H1 (cell line): ENCODE results near the gene GIGYF2. TPM values are rescaled to one million over a fixed set of nuclear protein-coding genes. Genes with fewer than 3 reads are reported as not detected.

Source experiments
- CTCF ChIA-PET: fragments of 300-600 bp; sonication (Branson Sonifier 250); formaldehyde crosslinking; loops from one replicate; lab custom pipeline; 2021; ENCODE audit not compliant: partially characterized antibody; lab: Charles Lee
- POLR2A ChIA-PET: fragments of 300-600 bp; sonication (Branson Sonifier 250); formaldehyde crosslinking; loops from one replicate; lab custom pipeline; 2021; ENCODE audit warnings: inconsistent platforms; ENCODE audit not compliant: partially characterized antibody; lab: Charles Lee
- DNase-seq, 2 experiments: peaks; one replicate each; pipeline versions ENCODE4 v3.0.0 to v3.0.0-alpha.2; 2010 to 2022; ENCODE audit warnings: low spot score in 2 of 2, low read depth in 1 of 2, mixed read lengths in 1 of 2
- FAIRE-seq: peaks from 2 replicates; lab custom pipeline; 2011; peaks lifted over from hg19 to GRCh38; lab: Jason Lieb, UNC
- H2AFZ ChIP-seq: 2 replicates; pipeline ENCODE4 v1.8.1; 2012; ENCODE audit warnings: low read length, inconsistent platforms
- H2AK5ac ChIP-seq: 2 replicates; pipeline ENCODE4 v1.6.1; 2013; ENCODE audit warnings: low read depth, low read length
- H2BK120ac ChIP-seq: replicated peaks from 2 replicates; pipeline ENCODE3; 2013; ENCODE audit warnings: low read depth, low read length, inconsistent platforms
- H2BK12ac ChIP-seq: 2 replicates; pipeline ENCODE4 v1.6.1; 2013; ENCODE audit warnings: low read depth, low read length
- H2BK15ac ChIP-seq: 2 replicates; pipeline ENCODE4 v1.6.1; 2013; ENCODE audit warnings: low read length
- H2BK20ac ChIP-seq: 2 replicates; pipeline ENCODE4 v1.6.1; 2013; ENCODE audit warnings: low read length
- H2BK5ac ChIP-seq: 2 replicates; pipeline ENCODE4 v1.6.1; 2013; ENCODE audit warnings: low read depth, low read length
- H3K14ac ChIP-seq: 2 replicates; pipeline ENCODE4 v1.6.1; 2013; ENCODE audit warnings: inconsistent platforms; ENCODE audit not compliant: insufficient read length
- H3K18ac ChIP-seq: 2 replicates; pipeline ENCODE4 v1.6.1; 2013; ENCODE audit warnings: low read length; ENCODE audit errors: extremely low read depth
- H3K23ac ChIP-seq: 2 replicates; pipeline ENCODE4 v1.6.1; 2013; ENCODE audit warnings: inconsistent platforms; ENCODE audit not compliant: insufficient read length
- H3K23me2 ChIP-seq: 2 replicates; pipeline ENCODE4 v1.6.1; 2013; ENCODE audit warnings: low read depth, low read length
- H3K27ac ChIP-seq: 2 replicates; pipeline ENCODE4 v1.6.1; 2011; ENCODE audit warnings: low read depth, low read length, inconsistent platforms
- H3K27me3 ChIP-seq, 4 experiments: replicated peaks in 1 of 4; 1 replicate in 1 of 4; 2 replicates in 3 of 4; pipeline versions ENCODE4 v1.6.1 to v1.8.1; 2011 to 2013; ENCODE audit warnings: low read length in 3 of 4, mild to moderate bottlenecking in 3 of 4, inconsistent platforms in 2 of 4, mixed read lengths in 2 of 4, moderate library complexity in 1 of 4; ENCODE audit not compliant: control insufficient read depth in 3 of 4, insufficient read depth in 3 of 4; ENCODE audit errors: extremely low read depth in 1 of 4
- H3K36me3 ChIP-seq, 4 experiments: 2 replicates each; pipeline versions ENCODE4 v1.6.1 to v1.8.1; 2011 to 2013; ENCODE audit warnings: mild to moderate bottlenecking in 4 of 4, low read length in 3 of 4, moderate library complexity in 2 of 4, control low read depth in 1 of 4, inconsistent platforms in 1 of 4; ENCODE audit not compliant: insufficient read depth in 4 of 4, control insufficient read depth in 2 of 4
- H3K4ac ChIP-seq: replicated peaks from 2 replicates; pipeline ENCODE3; 2013; ENCODE audit warnings: low read length, low read depth, mixed read lengths, inconsistent platforms; ENCODE audit not compliant: insufficient read length
- H3K4me1 ChIP-seq, 4 experiments: replicated peaks in 1 of 4; 1 replicate in 1 of 4; 2 replicates in 3 of 4; pipeline versions ENCODE4 v1.6.1 to v1.8.1; 2011 to 2013; ENCODE audit warnings: low read length in 3 of 4, inconsistent platforms in 2 of 4, mixed read lengths in 1 of 4; ENCODE audit not compliant: insufficient read depth in 4 of 4, control insufficient read depth in 3 of 4
- H3K4me2 ChIP-seq, 2 experiments: 2 replicates each; pipeline versions ENCODE4 v1.6.1 to v1.8.1; 2011 to 2013; ENCODE audit warnings: low read depth in 2 of 2, low read length in 2 of 2, control low read depth in 1 of 2, inconsistent platforms in 1 of 2, mild to moderate bottlenecking in 1 of 2; ENCODE audit not compliant: insufficient read depth in 1 of 2
- H3K4me3 ChIP-seq, 4 experiments: fragments of 200-600, 300-600 bp in 1 of 4; sonication (generic), shearing (Covaris generic), sonication (Bioruptor Twin) in 1 of 4; 2 replicates each; pipeline versions ENCODE4 v1.5.1 to v1.8.1; 2011 to 2016; ENCODE audit warnings: low read length in 4 of 4, low read depth in 3 of 4, control low read depth in 2 of 4, inconsistent platforms in 2 of 4, mild to moderate bottlenecking in 2 of 4, mixed read lengths in 1 of 4, moderate library complexity in 1 of 4; ENCODE audit not compliant: insufficient read depth in 2 of 4; ENCODE audit errors: extremely low read depth in 1 of 4
- H3K56ac ChIP-seq: replicated peaks from 2 replicates; pipeline ENCODE3; 2013; ENCODE audit warnings: low read depth, mild to moderate bottlenecking, mixed read lengths, low read length, inconsistent platforms; ENCODE audit not compliant: insufficient read length
- H3K79me1 ChIP-seq: 2 replicates; pipeline ENCODE4 v1.6.1; 2013; ENCODE audit warnings: low read depth, low read length, control low read depth
- H3K79me2 ChIP-seq, 2 experiments: 2 replicates each; pipeline versions ENCODE4 v1.6.1 to v1.8.1; 2012 to 2013; ENCODE audit warnings: low read length in 2 of 2, mild to moderate bottlenecking in 2 of 2, inconsistent platforms in 1 of 2; ENCODE audit not compliant: insufficient read depth in 2 of 2, control insufficient read depth in 1 of 2
- H3K9ac ChIP-seq, 4 experiments: replicated peaks in 1 of 4; 1 replicate in 1 of 4; 2 replicates in 3 of 4; pipeline versions ENCODE4 v1.6.1 to v1.8.1; 2011 to 2013; ENCODE audit warnings: low read depth in 3 of 4, low read length in 3 of 4, control low read depth in 2 of 4, mild to moderate bottlenecking in 2 of 4, moderate library complexity in 2 of 4, inconsistent platforms in 1 of 4; ENCODE audit errors: extremely low read depth in 1 of 4
- H3K9me3 ChIP-seq, 2 experiments: 2 replicates each; pipeline versions ENCODE4 v1.6.1 to v1.8.1; 2012 to 2013; ENCODE audit warnings: mild to moderate bottlenecking in 2 of 2, moderate library complexity in 2 of 2, control low read depth in 1 of 2, inconsistent platforms in 1 of 2, low read depth in 1 of 2, low read length in 1 of 2, mixed read lengths in 1 of 2; ENCODE audit not compliant: insufficient read depth in 2 of 2
- H4K20me1 ChIP-seq, 2 experiments: replicated peaks in 1 of 2; 2 replicates each; pipeline versions ENCODE3 to v1.8.1; 2011 to 2013; ENCODE audit warnings: inconsistent platforms in 2 of 2, low read length in 2 of 2, mild to moderate bottlenecking in 1 of 2; ENCODE audit not compliant: insufficient read depth in 2 of 2, control insufficient read depth in 1 of 2
- H4K5ac ChIP-seq: 2 replicates; pipeline ENCODE4 v1.6.1; 2013; ENCODE audit warnings: low read length, low read depth, mixed read lengths, inconsistent platforms; ENCODE audit not compliant: insufficient read length
- H4K8ac ChIP-seq: 2 replicates; pipeline ENCODE4 v1.8.0; 2013; ENCODE audit warnings: mild to moderate bottlenecking, moderate library complexity, low read length, inconsistent platforms; ENCODE audit not compliant: insufficient read depth; ENCODE audit errors: extremely low read depth
- H4K91ac ChIP-seq: replicated peaks from 2 replicates; pipeline ENCODE3; 2013; ENCODE audit warnings: low read length, mixed read lengths, inconsistent platforms; ENCODE audit not compliant: insufficient read length
- ASH2L ChIP-seq: fragments of 200-600, 300-600 bp; sonication (generic); IDR thresholded peaks from one replicate; pipeline ENCODE4 v1.7.1; 2017; ENCODE audit warnings: low read length
- CBX8 ChIP-seq: fragments of 300-800, 300-1000 bp; sonication (generic); IDR thresholded peaks from 2 replicates; pipeline ENCODE4 v1.7.1; 2016; ENCODE audit warnings: low read depth, low read length, borderline replicate concordance
- CEBPB ChIP-seq: IDR thresholded peaks from 2 replicates; pipeline ENCODE4 v1.6.1; 2012; ENCODE audit warnings: low read depth, low read length
- CHD1 ChIP-seq: IDR thresholded peaks from 2 replicates; pipeline ENCODE4 v1.6.1; 2012; ENCODE audit warnings: low read depth, low read length, improper control_type of control experiment
- CREB1 ChIP-seq: IDR thresholded peaks from 2 replicates; pipeline ENCODE4 v1.6.1; 2012; ENCODE audit warnings: inconsistent platforms
- EGR1 ChIP-seq: IDR thresholded peaks from 2 replicates; pipeline ENCODE4 v1.6.1; 2011; ENCODE audit warnings: low read depth, low read length, borderline replicate concordance
- HDAC2 ChIP-seq, 2 experiments: fragments of 300-600 bp in 1 of 2; sonication (generic) in 1 of 2; IDR thresholded peaks; 2 replicates each; pipeline ENCODE4 v1.6.1; 2011 to 2012; ENCODE audit warnings: low read depth in 2 of 2, low read length in 2 of 2, mild to moderate bottlenecking in 2 of 2, moderate library complexity in 2 of 2, borderline replicate concordance in 1 of 2, inconsistent platforms in 1 of 2
- HDAC6 ChIP-seq: IDR thresholded peaks from one replicate; pipeline ENCODE4 v1.7.1; 2012; ENCODE audit warnings: low read depth, mild to moderate bottlenecking, inconsistent platforms, low read length, moderate library complexity
- JUND ChIP-seq: IDR thresholded peaks from 2 replicates; pipeline ENCODE4 v1.6.1; 2011; ENCODE audit warnings: mild to moderate bottlenecking, improper control_type of control experiment, low read length
- KDM5A ChIP-seq: fragments of 200-600 bp; IDR thresholded peaks from 2 replicates; pipeline ENCODE4 v1.7.1; 2012; ENCODE audit warnings: mild to moderate bottlenecking, low read length, inconsistent platforms, mixed read lengths
- MAFK ChIP-seq: IDR thresholded peaks from 2 replicates; pipeline ENCODE4 v1.6.1; 2012; ENCODE audit warnings: low read depth, mild to moderate bottlenecking, improper control_type of control experiment, low read length
- MAX ChIP-seq: IDR thresholded peaks from 2 replicates; pipeline ENCODE4 v1.6.1; 2012; ENCODE audit warnings: inconsistent platforms
- SAP30 ChIP-seq: fragments of 300-600 bp; sonication (generic); IDR thresholded peaks from 2 replicates; pipeline ENCODE4 v1.7.1; 2012; ENCODE audit warnings: low read length, moderate library complexity, mild to moderate bottlenecking, inconsistent platforms; ENCODE audit not compliant: insufficient read depth, insufficient replicate concordance
- SP4 ChIP-seq: IDR thresholded peaks from 2 replicates; pipeline ENCODE4 v1.6.1; 2012; ENCODE audit warnings: low read length, inconsistent platforms
- TEAD4 ChIP-seq: IDR thresholded peaks from 2 replicates; pipeline ENCODE4 v1.6.1; 2012; ENCODE audit warnings: low read depth, low read length, inconsistent platforms, mixed read lengths
- WGBS, 2 experiments: shearing (Covaris generic) in 1 of 2; methylation state at CpG; one replicate each; pipeline versions ENCODE4 v1.1.6 to v1.1.7; 2013 to 2015; ENCODE audit warnings: low lambda C conversion rate in 2 of 2, mixed read lengths in 2 of 2, inconsistent platforms in 1 of 2, low coverage in 1 of 2, missing lambda C conversion rate in 1 of 2; ENCODE audit not compliant: insufficient replicate concordance in 2 of 2, insufficient coverage in 1 of 2, insufficient read length in 1 of 2; ENCODE audit errors: extremely low coverage in 1 of 2, missing lambda C conversion rate in 1 of 2; 5-methylcytosine and 5-hydroxymethylcytosine counted together
- polyA plus RNA-seq, 7 experiments: library from polyadenylated mRNA; depleted of rRNA in 3 of 7; stranded (reverse) in 5 of 7; unstranded in 2 of 7; fragments of >200 nt in 5 of 7; fragments of 200-250 nt in 2 of 7; gene quantifications; 1 replicate in 5 of 7; 2 replicates in 1 of 7; 4 replicates in 1 of 7; pipeline versions ENCODE4 v1.2.1 to v1.2.3, GENCODE V29; 2011 to 2013; ENCODE audit warnings: missing spikeins in 2 of 7, mixed read lengths in 2 of 7
- total RNA-seq: library from RNA; stranded (reverse); fragmentation: NEBNext Ultra II Directional; extraction: Animal tissue kit (Norgen Biotek cat#: 25700); gene quantifications from 2 replicates; pipeline ENCODE4 v1.2.1, GENCODE V29; 2021

GIGYF2 gene
- total and polyA plus RNA-seq, 2 of the 8 experiments (the other 6 are each of a cell fraction or from before 2014, with no cell fraction given) = 22.3 to 62.0 TPM

GRCh38 chr2:232683368-232683767 is 13.8 kb upstream of the GIGYF2 start:
- Histone ChIP-seq H3K4me1 (no peaks in the 10 kb centered on the region), H3K4me3 (no peak overlapping the region), H3K4me2 (no peak overlapping the region), H4K5ac (no peak overlapping the region), H3K27me3 (no peaks in the 10 kb centered on the region), H4K20me1 (no peaks in the 10 kb centered on the region), H4K8ac (no peak overlapping the region), H3K9me3 (no peaks in the 10 kb centered on the region), H2BK15ac (no peak overlapping the region), H2BK5ac (no peak overlapping the region), H3K27ac (no peak overlapping the region), H3K79me1 (no peaks in the 10 kb centered on the region), H2BK120ac (no peak overlapping the region), H2AK5ac (no peak overlapping the region), H3K23me2 (no peaks in the 10 kb centered on the region), H2BK20ac (no peak overlapping the region), H2BK12ac (no peak overlapping the region), H2AFZ (no peak overlapping the region), H3K56ac (no peak overlapping the region), H4K91ac (no peak overlapping the region), H3K36me3 (no peaks in the 10 kb centered on the region), H3K23ac (no peak overlapping the region), H3K9ac (no peak overlapping the region), H3K18ac (no peak overlapping the region), H3K14ac (no peak overlapping the region), H3K4ac (no peak overlapping the region), H3K79me2 (no peaks in the 10 kb centered on the region)
- ChIA-PET POLR2A (no interaction called here), CTCF (interaction anchor here (0.6 to 6.2 kb wide), 7 partner anchors 10 to 84 kb away, joined by 3 to 37 read pairs (median 5); partner anchors contain the start of gene EFHD1)
- DNase-seq (no peak), FAIRE-seq (no peak)
- 100% methylated on average over 1 of the region's 1 CpG; no CpG with 5 or more reads in 1 of the 2 experiments for WGBS, 2 experiments
- TF ChIP-seq CBX8 = no peak
- no peak for TF ChIP-seq MAX
- TF ChIP-seq KDM5A = no peak
- no peak for TF ChIP-seq ASH2L
- no peak for TF ChIP-seq EGR1
- no peak for TF ChIP-seq HDAC2 (IDR thresholded peaks at IDR 0.05; ENCODE audit: borderline replicate concordance in 1 of 2, low read depth in 2 of 2, low read length in 2 of 2)
- TF ChIP-seq MAFK = no peak
- TF ChIP-seq CREB1 = no peak
- TF ChIP-seq CEBPB = no peak
- no peak for TF ChIP-seq SP4
- TF ChIP-seq SAP30 = no peak
- TF ChIP-seq CHD1 = no peak
- no peak for TF ChIP-seq TEAD4
- TF ChIP-seq JUND = no peak
- no peak for TF ChIP-seq HDAC6
